Testis (tissue), 3 donors: Measurements from ENCODE around the gene SNRNP48. TPM values are rescaled to one million over a fixed set of nuclear protein-coding genes. Genes with fewer than 3 reads are reported as not detected.

Experiments
- DNase-seq: peaks from one replicate; pipeline ENCODE4 v3.0.0-alpha.2; 2019
- H3K27ac ChIP-seq, 2 donors: fragments of 200-600 bp; sonication (generic); one replicate each; pipeline ENCODE4 v1.5.1; 2019
- H3K27me3 ChIP-seq: fragments of 200-600 bp; sonication (generic); one replicate; pipeline ENCODE4 v1.5.1; 2019
- H3K36me3 ChIP-seq: fragments of 200-600 bp; sonication (generic); one replicate; pipeline ENCODE4 v1.5.1; 2017; ENCODE audit warnings: low read depth; ENCODE audit errors: missing control alignments
- H3K4me1 ChIP-seq: fragments of 200-600 bp; sonication (generic); one replicate; pipeline ENCODE4 v1.5.1; 2019
- H3K4me3 ChIP-seq, 2 donors: fragments of 200-600 bp; sonication (generic); one replicate each; pipeline ENCODE4 v1.5.1; 2017 to 2019
- H3K9me3 ChIP-seq: fragments of 200-600 bp; sonication (generic); one replicate; pipeline ENCODE4 v1.5.1; 2017
- WGBS, 2 donors: methylation state at CpG; one replicate each; pipeline ENCODE4 v1.1.5; 2018; 5-methylcytosine and 5-hydroxymethylcytosine counted together
- intact Hi-C: fragments of 100-400 bp; cut with DNase I; formaldehyde crosslinking; loops from one replicate; pipeline ENCODE4 v1.15.1; 2023; ENCODE audit warnings: low total_unique reads
- polyA plus RNA-seq: library from polyadenylated mRNA; stranded (reverse); fragments of 350-450 nt; fragmentation: Illumina TruSeq; extraction: RNeasy Lipid Tissue Mini Kit (QIAGEN cat#74804); gene quantifications from one replicate; pipeline ENCODE4 v1.2.3, GENCODE V29; 2014; ENCODE audit warnings: low read depth, low replicate concordance; ENCODE audit not compliant: insufficient read depth
- total RNA-seq, 2 donors: library from RNA; depleted of rRNA; stranded (reverse); fragments of >200 nt; gene quantifications; one replicate each; pipeline ENCODE4 v1.2.3, GENCODE V29; 2016
- TF ChIP-seq, protein P1 (sequence below), 3 experiments: fragments of 450-650 bp in 2 of 3; fragments of 200-600 bp in 1 of 3; sonication (generic) in 1 of 3; IDR thresholded peaks; one replicate each; pipeline ENCODE4 v1.5.1; 2016 to 2019; ENCODE audit warnings: antibody characterized with exemption in 3 of 3, mild to moderate bottlenecking in 2 of 3, moderate library complexity in 1 of 3

SNRNP48 gene
- total and polyA plus RNA-seq, 3 donors from 2014 or later = 5.6 to 10.7 (median 8.5) TPM

DNA sequence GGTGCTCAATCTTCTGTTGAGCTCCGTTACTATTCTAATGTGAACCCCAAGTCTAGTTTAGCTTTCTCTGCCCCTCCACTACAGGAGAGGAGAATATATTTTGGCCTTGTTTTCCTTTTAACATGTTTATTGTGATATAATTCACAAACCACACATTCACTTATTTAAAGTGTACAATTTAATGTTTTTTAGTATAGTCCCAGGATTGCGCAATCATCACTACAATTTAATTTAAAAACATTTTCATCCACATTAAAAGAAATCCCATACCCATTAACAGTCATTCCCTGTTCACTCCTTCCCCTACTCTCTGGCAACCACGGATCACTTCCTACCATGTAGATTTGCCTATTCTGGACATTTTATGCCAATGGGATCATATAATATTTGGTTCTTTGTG lies 71.4 kb downstream of the SNRNP48 start:
- Histone ChIP-seq H3K27me3 (no peaks in the 10 kb centered on the region), H3K36me3 (no peaks in the 10 kb centered on the region), H3K4me3 (no peak overlapping the region), H3K27ac (no peak overlapping the region), H3K4me1 (no peaks in the 10 kb centered on the region), H3K9me3 (no peaks in the 10 kb centered on the region)
- 64 to 93% methylated on average over 3 of the region's 3 CpGs for WGBS, 2 donors
- intact Hi-C loops = no loop called here
- TF ChIP-seq, protein P1, sequence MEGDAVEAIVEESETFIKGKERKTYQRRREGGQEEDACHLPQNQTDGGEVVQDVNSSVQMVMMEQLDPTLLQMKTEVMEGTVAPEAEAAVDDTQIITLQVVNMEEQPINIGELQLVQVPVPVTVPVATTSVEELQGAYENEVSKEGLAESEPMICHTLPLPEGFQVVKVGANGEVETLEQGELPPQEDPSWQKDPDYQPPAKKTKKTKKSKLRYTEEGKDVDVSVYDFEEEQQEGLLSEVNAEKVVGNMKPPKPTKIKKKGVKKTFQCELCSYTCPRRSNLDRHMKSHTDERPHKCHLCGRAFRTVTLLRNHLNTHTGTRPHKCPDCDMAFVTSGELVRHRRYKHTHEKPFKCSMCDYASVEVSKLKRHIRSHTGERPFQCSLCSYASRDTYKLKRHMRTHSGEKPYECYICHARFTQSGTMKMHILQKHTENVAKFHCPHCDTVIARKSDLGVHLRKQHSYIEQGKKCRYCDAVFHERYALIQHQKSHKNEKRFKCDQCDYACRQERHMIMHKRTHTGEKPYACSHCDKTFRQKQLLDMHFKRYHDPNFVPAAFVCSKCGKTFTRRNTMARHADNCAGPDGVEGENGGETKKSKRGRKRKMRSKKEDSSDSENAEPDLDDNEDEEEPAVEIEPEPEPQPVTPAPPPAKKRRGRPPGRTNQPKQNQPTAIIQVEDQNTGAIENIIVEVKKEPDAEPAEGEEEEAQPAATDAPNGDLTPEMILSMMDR (IDR thresholded peaks at IDR 0.05) = no peak
- DNase-seq = no peak

Other genes with a start within 250 kb of the SNRNP48 start
- gene CAGE1, start 200.5 kb upstream of the SNRNP48 start, total RNA-seq = 10 to 100 TPM in 1 of 2 donors, 1 to 10 TPM in 1; 5.7 to 14.9 TPM
- 7.2 TPM for gene CAGE1, start 200.5 kb upstream of the SNRNP48 start, polyA plus RNA-seq
- 10 to 100 TPM; 25.1 to 37.5 TPM for gene RIOK1, start 200.4 kb upstream of the SNRNP48 start, total RNA-seq
- 29.8 TPM for gene RIOK1, start 200.4 kb upstream of the SNRNP48 start, polyA plus RNA-seq
- 1 to 10 TPM; 3.6 to 4.1 TPM for gene DSP, start 48.5 kb upstream of the SNRNP48 start, total RNA-seq
- gene DSP, start 48.5 kb upstream of the SNRNP48 start, polyA plus RNA-seq = 4.5 TPM
- gene BMP6, start 135.9 kb downstream of the SNRNP48 start, total RNA-seq = 10 to 100 TPM; 11.4 to 13.6 TPM
- 6.2 TPM for gene BMP6, start 135.9 kb downstream of the SNRNP48 start, polyA plus RNA-seq